Measurements from ENCODE around the gene LY9. TPM values are rescaled to one million over a fixed set of nuclear protein-coding genes. Genes with fewer than 3 reads are reported as not detected.

The LY9 gene
- total and polyA plus RNA-seq, 9 of the 15 experiments (the other 6 are each of a cell fraction or from before 2014, with no cell fraction given), result not detected

DNA sequence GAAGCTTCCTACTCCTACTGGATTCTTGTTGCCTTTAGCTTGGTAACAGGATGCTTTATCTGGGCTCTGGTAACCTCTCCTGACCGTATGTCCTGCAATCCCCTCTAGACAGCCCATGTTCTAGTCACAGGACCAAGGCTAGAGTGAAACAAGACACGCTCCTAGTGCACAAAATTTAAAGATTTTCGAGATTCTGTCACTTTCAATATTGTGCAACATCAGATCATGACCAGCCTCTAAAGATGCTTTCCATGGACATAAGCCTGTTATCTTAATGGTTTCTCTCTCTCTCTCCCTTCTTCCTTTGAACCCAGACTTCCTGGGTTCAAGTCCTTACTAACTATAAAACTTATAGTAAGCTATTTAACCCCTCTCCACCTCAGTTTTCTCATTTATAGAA is 1.6 kb upstream of the LY9 start:
- no peak for FAIRE-seq
- intact Hi-C loops (cut with micrococcal nuclease), result no loop called here
- ChIA-PET CTCF (ENCODE audit: low intra/inter-chr PET ratio) (no interaction called here), POLR2A (interaction anchor here (1.3 kb wide), 1 partner anchor 12 kb away, joined by 4 read pairs; no protein-coding TSS in a partner anchor)
- BruUV-seq (replicated peaks), result no TSS peak
- no peaks in the 10 kb centered on the region for H3K9me1 ChIP-seq (ENCODE audit: control insufficient read depth, insufficient read depth, low read length)
- H3K79me2 ChIP-seq (ENCODE audit: control insufficient read depth, insufficient read depth, low read length), result no peaks in the 10 kb centered on the region
- H3K4me2 ChIP-seq (ENCODE audit: insufficient read depth, low read length), result no peak overlapping the region
- H3K36me3 ChIP-seq (ENCODE audit: control insufficient read depth, insufficient read depth, low read length), result no peaks in the 10 kb centered on the region
- H3K4me3 ChIP-seq, result no peak overlapping the region
- no peak for ATAC-seq
- H4K20me1 ChIP-seq (replicated peaks; ENCODE audit: control insufficient read depth, insufficient read depth, low read length), result no peaks in the 10 kb centered on the region; the same call in 1 of the 2 replicates
- H3K9ac ChIP-seq (ENCODE audit: insufficient read depth in 1 of 2, low read depth in 2 of 2, low read length in 2 of 2), result no peak overlapping the region
- no peaks in the 10 kb centered on the region for H3K9me3 ChIP-seq (replicated peaks; ENCODE audit: control insufficient read depth, insufficient read depth, low read depth, low read length)
- TF ChIP-seq, protein P1, sequence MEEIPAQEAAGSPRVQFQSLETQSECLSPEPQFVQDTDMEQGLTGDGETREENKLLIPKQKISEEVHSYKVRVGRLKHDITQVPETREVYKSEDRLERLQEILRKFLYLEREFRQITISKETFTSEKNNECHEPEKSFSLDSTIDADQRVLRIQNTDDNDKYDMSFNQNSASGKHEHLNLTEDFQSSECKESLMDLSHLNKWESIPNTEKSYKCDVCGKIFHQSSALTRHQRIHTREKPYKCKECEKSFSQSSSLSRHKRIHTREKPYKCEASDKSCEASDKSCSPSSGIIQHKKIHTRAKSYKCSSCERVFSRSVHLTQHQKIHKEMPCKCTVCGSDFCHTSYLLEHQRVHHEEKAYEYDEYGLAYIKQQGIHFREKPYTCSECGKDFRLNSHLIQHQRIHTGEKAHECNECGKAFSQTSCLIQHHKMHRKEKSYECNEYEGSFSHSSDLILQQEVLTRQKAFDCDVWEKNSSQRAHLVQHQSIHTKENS (CRISPR knock-in tag; IDR thresholded peaks at IDR 0.05), result no peak
- TF ChIP-seq REST (IDR thresholded peaks at IDR 0.05; ENCODE audit: borderline replicate concordance), result no peak
- TF ChIP-seq REST (CRISPR knock-in tag; IDR thresholded peaks at IDR 0.05; ENCODE audit: low read depth), result no peak
- no peak for TF ChIP-seq CEBPG (CRISPR knock-in tag; IDR thresholded peaks at IDR 0.05)
- TF ChIP-seq CEBPG (tag; conservative IDR thresholded peaks at IDR 0.05 in 1 of 2, IDR thresholded peaks at IDR 0.05 in 1 of 2), result peak; percentile 37 to 70; a peak in 2 of 4 replicates
- no peak for TF ChIP-seq ARID1B (IDR thresholded peaks at IDR 0.05)
- no peak for TF ChIP-seq SP2 (IDR thresholded peaks at IDR 0.05; ENCODE audit: extremely low read depth, low read depth, low read length, poor library complexity, severe bottlenecking)
- TF ChIP-seq HNRNPUL1 (IDR thresholded peaks at IDR 0.05; ENCODE audit: low read length), result no peak
- TF ChIP-seq ZNF124 (CRISPR knock-in tag; IDR thresholded peaks at IDR 0.05), result no peak
- TF ChIP-seq, protein P2, sequence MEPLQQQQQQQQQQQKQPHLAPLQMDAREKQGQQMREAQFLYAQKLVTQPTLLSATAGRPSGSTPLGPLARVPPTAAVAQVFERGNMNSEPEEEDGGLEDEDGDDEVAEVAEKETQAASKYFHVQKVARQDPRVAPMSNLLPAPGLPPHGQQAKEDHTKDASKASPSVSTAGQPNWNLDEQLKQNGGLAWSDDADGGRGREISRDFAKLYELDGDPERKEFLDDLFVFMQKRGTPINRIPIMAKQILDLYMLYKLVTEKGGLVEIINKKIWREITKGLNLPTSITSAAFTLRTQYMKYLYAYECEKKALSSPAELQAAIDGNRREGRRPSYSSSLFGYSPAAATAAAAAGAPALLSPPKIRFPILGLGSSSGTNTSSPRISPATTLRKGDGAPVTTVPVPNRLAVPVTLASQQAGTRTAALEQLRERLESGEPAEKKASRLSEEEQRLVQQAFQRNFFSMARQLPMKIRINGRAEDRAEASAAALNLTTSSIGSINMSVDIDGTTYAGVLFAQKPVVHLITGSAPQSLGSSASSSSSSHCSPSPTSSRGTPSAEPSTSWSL (CRISPR knock-in tag; IDR thresholded peaks at IDR 0.05; ENCODE audit: borderline replicate concordance), result no peak
- no peak for TF ChIP-seq MEF2D (tag; conservative IDR thresholded peaks at IDR 0.05; ENCODE audit: low read depth)
- TF ChIP-seq PHF20 (IDR thresholded peaks at IDR 0.05; ENCODE audit: partially characterized antibody), result no peak
- TF ChIP-seq CEBPB (tag; IDR thresholded peaks at IDR 0.05), result 0 out of 2 replicates have a peak, but pooled peaks have one; percentile 41
- DNase-seq (ENCODE audit: extremely low read depth in 1 of 4, low spot score in 3 of 4), result no peak
- H3K27me3 ChIP-seq (ENCODE audit: control insufficient read depth in 2 of 2, insufficient read depth in 2 of 2, low read length in 2 of 2), result peaks cover 0 to 23% of the 10 kb centered on the region in 2 experiments; a peak in 3 of 5 replicates
- 0% methylated on average over 3 of the region's 3 CpGs for WGBS (ENCODE audit: insufficient coverage, low coverage, missing lambda C conversion rate)
- no peak overlapping the region for H3K27ac ChIP-seq (ENCODE audit: extremely low read depth, low read depth, low read length)
- H3K4me1 ChIP-seq (replicated peaks in 1 of 2; ENCODE audit: control insufficient read depth in 2 of 2, insufficient read depth in 2 of 2, low read length in 2 of 2), result no peaks in the 10 kb centered on the region; a peak in 1 of 5 replicates
- H2AFZ ChIP-seq (ENCODE audit: low read depth, low read length), result no peak overlapping the region
- in situ Hi-C loops (cut with MboI), result no loop called here

Measured in K562 (cell line).